ENCODE data around the gene MED22. TPM values are rescaled to one million over a fixed set of nuclear protein-coding genes. Genes with fewer than 3 reads are reported as not detected.
A peak's percentile ranks its signal among the peaks of the same experiment; 100 is the strongest.
"Not testable (repeated sequence)": the region's sequence is repeated elsewhere in the genome, so short reads cannot be mapped to it uniquely, and the experiment has no call there.

Gene MED22
- total and polyA plus RNA-seq, 10 donors = 13.3 to 33.7 (median 28.3) TPM

GRCh38 chr9:133323211-133323610, 24.7 kb downstream of the MED22 start:
- Histone ChIP-seq H3K4me1 (no peaks in the 10 kb centered on the region), H3K4me3 (no peak overlapping the region), H3K27ac (no peak overlapping the region), H3K27me3 (replicated peaks in 1 of 7) (no peaks in the 10 kb centered on the region), H3K36me3 (no peaks in the 10 kb centered on the region), H3K9me3 (no peaks in the 10 kb centered on the region)
- DNase-seq = peak; percentile 6
- WGBS, 5 donors = 77 to 91% (median 82%) methylated on average over 9 to 10 of the region's 10 CpGs
- intact Hi-C loops (cut with DNase I; ENCODE audit: low total_unique reads) = no loop called here
- TF ChIP-seq CTCF (IDR thresholded peaks at IDR 0.05 in 8 of 11, conservative IDR thresholded peaks at IDR 0.05 in 3 of 11) (no peak), POLR2AphosphoS5 (IDR thresholded peaks at IDR 0.05) (no peak), POLR2A (IDR thresholded peaks at IDR 0.05) (no peak)

GRCh38 chr9:133322701-133323100, 25.2 kb downstream of the MED22 start:
- Histone ChIP-seq H3K9me3 (no peaks in the 10 kb centered on the region), H3K4me1 (no peaks in the 10 kb centered on the region), H3K4me3 (no peak overlapping the region), H3K27me3 (replicated peaks in 1 of 7) (no peaks in the 10 kb centered on the region), H3K27ac (no peak overlapping the region), H3K36me3 (no peaks in the 10 kb centered on the region)
- 64 to 78% (median 65%) methylated on average over 11 to 14 of the region's 14 CpGs for WGBS, 5 donors
- peak; percentile 39 for DNase-seq
- intact Hi-C loops (cut with DNase I; ENCODE audit: low total_unique reads) = no loop called here
- no peak for TF ChIP-seq POLR2AphosphoS5 (IDR thresholded peaks at IDR 0.05)
- TF ChIP-seq POLR2A (IDR thresholded peaks at IDR 0.05) = no peak
- no peak for TF ChIP-seq CTCF (IDR thresholded peaks at IDR 0.05 in 8 of 11, conservative IDR thresholded peaks at IDR 0.05 in 3 of 11)

GRCh38 chr9:133321411-133321935, 26.5 kb downstream of the MED22 start:
- Histone ChIP-seq H3K4me3 (no peak overlapping the region), H3K9me3 (no peaks in the 10 kb centered on the region), H3K27me3 (replicated peaks in 1 of 7) (no peaks in the 10 kb centered on the region), H3K4me1 (no peaks in the 10 kb centered on the region), H3K36me3 (no peaks in the 10 kb centered on the region), H3K27ac (no peak overlapping the region)
- WGBS, 5 donors = 74 to 85% (median 80%) methylated on average over 13 of the region's 13 CpGs
- no peak for TF ChIP-seq POLR2AphosphoS5 (IDR thresholded peaks at IDR 0.05)
- no peak for TF ChIP-seq POLR2A (IDR thresholded peaks at IDR 0.05)
- no peak for TF ChIP-seq CTCF (IDR thresholded peaks at IDR 0.05 in 8 of 11, conservative IDR thresholded peaks at IDR 0.05 in 3 of 11)
- peak; percentile 50 for DNase-seq
- intact Hi-C loops (cut with DNase I; ENCODE audit: low total_unique reads) = no loop called here

- WGBS, 5 donors = 77 to 87% (median 86%) methylated on average over 11 to 13 of the region's 13 CpGs
- peak; percentile 47 for DNase-seq
- no peak for TF ChIP-seq CTCF (IDR thresholded peaks at IDR 0.05 in 8 of 11, conservative IDR thresholded peaks at IDR 0.05 in 3 of 11)
- no peak for TF ChIP-seq POLR2AphosphoS5 (IDR thresholded peaks at IDR 0.05)
- TF ChIP-seq POLR2A (IDR thresholded peaks at IDR 0.05) = no peak
- no peak overlapping the region for H3K27ac ChIP-seq
- no peaks in the 10 kb centered on the region for H3K36me3 ChIP-seq
- H3K4me1 ChIP-seq = no peaks in the 10 kb centered on the region
- H3K4me3 ChIP-seq = no peak overlapping the region
- intact Hi-C loops (cut with DNase I; ENCODE audit: low total_unique reads) = no loop called here
- H3K27me3 ChIP-seq (replicated peaks in 1 of 7) = no peaks in the 10 kb centered on the region
- H3K9me3 ChIP-seq = no peaks in the 10 kb centered on the region
Observed at GRCh38 chr9:133320421-133320881, 27.5 kb downstream of the MED22 start.

GRCh38 chr9:133317551-133317950, 30.4 kb downstream of the MED22 start:
- H3K27me3 ChIP-seq (replicated peaks in 1 of 7); DNase-seq; H3K9me3 ChIP-seq; H3K27ac ChIP-seq; H3K4me3 ChIP-seq; H3K4me1 ChIP-seq; H3K36me3 ChIP-seq; intact Hi-C loops (cut with DNase I; ENCODE audit: low total_unique reads): not testable (repeated sequence)
- WGBS, 5 donors = 74 to 86% (median 82%) methylated on average over 2 to 13 of the region's 13 CpGs

Measured in spleen (tissue), 11 donors.